Stomach (tissue), 9 donors: ENCODE data around the gene TFAP2A. TPM values are rescaled to one million over a fixed set of nuclear protein-coding genes. Genes with fewer than 3 reads are reported as not detected.
A peak's percentile ranks its signal among the peaks of the same experiment; 100 is the strongest.

ENCODE experiments used
- DNase-seq, 2 donors: peaks; one replicate each; pipeline versions ENCODE4 v3.0.0 to v3.0.0-alpha.2; 2013 to 2019
- H3K27ac ChIP-seq, 5 donors: fragments of 200-600 bp in 4 of 5; sonication (generic) in 4 of 5; one replicate each; pipeline ENCODE4 v1.5.1; 2013 to 2019; ENCODE audit warnings: mild to moderate bottlenecking in 1 of 5, moderate library complexity in 1 of 5
- H3K27me3 ChIP-seq, 3 donors: fragments of 200-600 bp; sonication (generic); one replicate each; pipeline ENCODE4 v1.5.1; 2017 to 2019; ENCODE audit warnings: mixed run types in 1 of 3
- H3K36me3 ChIP-seq, 4 donors: fragments of 200-600 bp; sonication (generic); 1 replicate in 3 of 4; 2 replicates in 1 of 4; pipeline ENCODE4 v1.5.1; 2016 to 2019
- H3K4me1 ChIP-seq, 4 donors: fragments of 200-600 bp; sonication (generic); one replicate each; pipeline ENCODE4 v1.5.1; 2016 to 2019
- H3K4me3 ChIP-seq, 4 donors: fragments of 200-600 bp; sonication (generic) in 3 of 4; one replicate each; pipeline ENCODE4 v1.5.1; 2016 to 2019; ENCODE audit warnings: mild to moderate bottlenecking in 1 of 4
- H3K9me3 ChIP-seq, 4 donors: fragments of 200-600 bp; sonication (generic); one replicate each; pipeline ENCODE4 v1.5.1; 2016 to 2019
- EP300 ChIP-seq: sonication (generic); formaldehyde crosslinking; IDR thresholded peaks from one replicate; pipeline ENCODE4 v1.6.1; 2017; ENCODE audit warnings: antibody characterized with exemption
- POLR2A ChIP-seq, 4 donors: fragments of 450-650 bp; IDR thresholded peaks; one replicate each; pipeline ENCODE4 v1.6.1; 2016; ENCODE audit warnings: antibody characterized with exemption in 4 of 4, control low read depth in 2 of 4, mild to moderate bottlenecking in 1 of 4, moderate library complexity in 1 of 4
- POLR2AphosphoS5 ChIP-seq, 3 donors: sonication (generic); formaldehyde crosslinking; IDR thresholded peaks; one replicate each; pipeline ENCODE4 v1.6.1; 2016; ENCODE audit warnings: antibody characterized with exemption in 3 of 3
- WGBS, 5 donors: extraction: QIAGEN DNeasy Blood & Tissue Kit in 3 of 5; methylation state at CpG; one replicate each; pipeline versions ENCODE4 v1.1.5 to v1.1.7; 2013 to 2018; 5-methylcytosine and 5-hydroxymethylcytosine counted together
- intact Hi-C: fragments of 100-400 bp; cut with DNase I; formaldehyde crosslinking; loops from one replicate; pipeline ENCODE4 v1.15.1; 2023; ENCODE audit warnings: low total_unique reads
- polyA plus RNA-seq, 3 donors: library from polyadenylated mRNA; stranded (reverse); fragments of 200-250 nt; gene quantifications; one replicate each; pipeline ENCODE4 v1.2.3, GENCODE V29; 2013
- total RNA-seq, 5 donors: library from RNA; depleted of rRNA; stranded (reverse); fragments of >200 nt; gene quantifications; one replicate each; pipeline versions ENCODE4 v1.1.0 to v1.2.3, GENCODE V29; 2014 to 2016
- TF ChIP-seq, protein P1 (sequence below), 7 experiments: fragments of 450-650 bp in 4 of 7; fragments of 200-600 bp in 3 of 7; sonication (generic) in 3 of 7; IDR thresholded peaks; one replicate each; pipeline ENCODE4 v1.5.1; 2016 to 2019; ENCODE audit warnings: antibody characterized with exemption in 7 of 7, control low read depth in 2 of 7, mild to moderate bottlenecking in 1 of 7
- donor health status: healthy with polysubstance abuse.
- donor health status: Bipolar disorder and iron deficiency.
- donor health status: healthy.

TFAP2A gene
- total and polyA plus RNA-seq, 8 donors: 0.18 to 10.1 (median 0.50) TPM; not detected in 5

DNA sequence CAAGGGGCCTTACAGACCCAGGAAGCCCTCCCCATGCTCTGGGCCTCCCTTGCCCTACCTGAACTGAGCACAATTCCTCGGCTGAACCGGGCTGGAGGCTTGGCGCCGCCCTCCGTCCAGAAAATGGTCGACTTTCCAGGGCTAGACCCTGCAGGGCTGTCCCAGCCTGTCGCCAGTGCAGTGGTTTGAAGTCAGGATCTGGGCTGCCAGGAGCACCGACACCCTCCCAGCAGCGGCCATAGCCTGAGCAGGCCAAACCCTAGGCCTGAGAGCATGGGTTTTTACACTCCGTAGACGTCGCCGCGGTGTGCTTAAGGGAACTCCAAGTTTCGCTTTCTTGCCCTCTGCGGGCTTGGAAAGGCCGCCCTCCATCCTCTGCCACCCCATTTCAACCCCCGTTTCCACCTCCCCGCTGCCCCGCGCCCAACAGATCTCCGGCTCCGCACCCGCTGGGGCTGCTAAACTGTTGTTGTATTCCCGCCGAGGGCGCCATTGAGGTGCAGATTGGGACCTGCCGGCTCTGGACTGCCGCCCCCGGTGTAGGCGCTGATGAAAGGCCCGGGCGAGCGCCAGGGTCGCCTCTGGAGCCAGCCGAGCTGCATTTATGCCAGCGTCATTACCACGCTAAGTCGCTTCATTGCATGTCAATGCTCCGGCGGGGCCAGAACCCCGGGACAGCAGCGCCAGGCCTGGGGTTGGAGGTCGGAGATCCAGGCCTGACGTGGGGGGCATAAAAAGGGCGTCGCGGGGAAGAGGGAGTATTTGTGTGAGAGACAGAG is 2.2 kb upstream of the TFAP2A start:
- Histone ChIP-seq H3K27ac (no peak overlapping the region), H3K9me3 (peaks cover 0 to 25% (median 0%) of the 10 kb centered on the region in 4 donors), H3K4me1 (peaks cover 31 to 80% (median 64%) of the 10 kb centered on the region in 4 donors), H3K36me3 (no peaks in the 10 kb centered on the region), H3K4me3 (peak overlapping the region in 3 of 4 donors; percentile 15 to 38 (median 27)), H3K27me3 (peaks cover 60 to 100% (median 100%) of the 10 kb centered on the region in 3 donors)
- 14 to 36% (median 21%) methylated on average over 30 to 48 of the region's 48 CpGs for WGBS, 5 donors
- intact Hi-C loops: no loop called here
- no peak for DNase-seq
- TF ChIP-seq EP300 (no peak), POLR2AphosphoS5 (IDR thresholded peaks at IDR 0.05) (no peak), POLR2A (IDR thresholded peaks at IDR 0.05) (no peak)
- TF ChIP-seq, protein P1, sequence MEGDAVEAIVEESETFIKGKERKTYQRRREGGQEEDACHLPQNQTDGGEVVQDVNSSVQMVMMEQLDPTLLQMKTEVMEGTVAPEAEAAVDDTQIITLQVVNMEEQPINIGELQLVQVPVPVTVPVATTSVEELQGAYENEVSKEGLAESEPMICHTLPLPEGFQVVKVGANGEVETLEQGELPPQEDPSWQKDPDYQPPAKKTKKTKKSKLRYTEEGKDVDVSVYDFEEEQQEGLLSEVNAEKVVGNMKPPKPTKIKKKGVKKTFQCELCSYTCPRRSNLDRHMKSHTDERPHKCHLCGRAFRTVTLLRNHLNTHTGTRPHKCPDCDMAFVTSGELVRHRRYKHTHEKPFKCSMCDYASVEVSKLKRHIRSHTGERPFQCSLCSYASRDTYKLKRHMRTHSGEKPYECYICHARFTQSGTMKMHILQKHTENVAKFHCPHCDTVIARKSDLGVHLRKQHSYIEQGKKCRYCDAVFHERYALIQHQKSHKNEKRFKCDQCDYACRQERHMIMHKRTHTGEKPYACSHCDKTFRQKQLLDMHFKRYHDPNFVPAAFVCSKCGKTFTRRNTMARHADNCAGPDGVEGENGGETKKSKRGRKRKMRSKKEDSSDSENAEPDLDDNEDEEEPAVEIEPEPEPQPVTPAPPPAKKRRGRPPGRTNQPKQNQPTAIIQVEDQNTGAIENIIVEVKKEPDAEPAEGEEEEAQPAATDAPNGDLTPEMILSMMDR (IDR thresholded peaks at IDR 0.05): no peak

DNA sequence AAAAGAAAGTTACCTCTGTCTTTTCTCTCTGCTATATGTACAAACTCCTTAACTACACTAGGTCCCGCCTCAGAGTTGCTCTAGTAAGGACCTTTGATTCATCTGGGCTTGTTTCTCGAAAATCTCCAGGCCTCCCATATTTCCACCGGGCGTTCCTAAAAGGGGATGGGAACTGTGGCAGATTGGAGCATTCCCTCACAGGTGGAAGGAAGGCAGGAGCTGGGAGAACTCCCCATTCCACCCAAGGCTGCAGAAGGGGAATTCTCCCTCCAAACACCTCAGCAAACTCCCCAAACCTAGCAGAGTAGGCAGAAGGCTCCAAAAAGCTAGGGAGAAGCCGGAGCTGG is 1.6 kb upstream of the TFAP2A start:
- Histone ChIP-seq H3K4me1 (peaks cover 34 to 81% (median 69%) of the 10 kb centered on the region in 4 donors), H3K4me3 (peak overlapping the region in 2 of 4 donors; percentile 15 to 38), H3K36me3 (no peaks in the 10 kb centered on the region), H3K9me3 (peaks cover 0 to 25% (median 0%) of the 10 kb centered on the region in 4 donors), H3K27me3 (peaks cover 56 to 100% (median 100%) of the 10 kb centered on the region in 3 donors), H3K27ac (no peak overlapping the region)
- WGBS, 5 donors: 33 to 42% (median 40%) methylated on average over 4 to 5 of the region's 5 CpGs
- no peak for DNase-seq
- intact Hi-C loops: no loop called here
- no peak for TF ChIP-seq POLR2A (IDR thresholded peaks at IDR 0.05)
- TF ChIP-seq EP300: no peak
- TF ChIP-seq, protein P1 (IDR thresholded peaks at IDR 0.05): no peak
- TF ChIP-seq POLR2AphosphoS5 (IDR thresholded peaks at IDR 0.05): no peak

DNA sequence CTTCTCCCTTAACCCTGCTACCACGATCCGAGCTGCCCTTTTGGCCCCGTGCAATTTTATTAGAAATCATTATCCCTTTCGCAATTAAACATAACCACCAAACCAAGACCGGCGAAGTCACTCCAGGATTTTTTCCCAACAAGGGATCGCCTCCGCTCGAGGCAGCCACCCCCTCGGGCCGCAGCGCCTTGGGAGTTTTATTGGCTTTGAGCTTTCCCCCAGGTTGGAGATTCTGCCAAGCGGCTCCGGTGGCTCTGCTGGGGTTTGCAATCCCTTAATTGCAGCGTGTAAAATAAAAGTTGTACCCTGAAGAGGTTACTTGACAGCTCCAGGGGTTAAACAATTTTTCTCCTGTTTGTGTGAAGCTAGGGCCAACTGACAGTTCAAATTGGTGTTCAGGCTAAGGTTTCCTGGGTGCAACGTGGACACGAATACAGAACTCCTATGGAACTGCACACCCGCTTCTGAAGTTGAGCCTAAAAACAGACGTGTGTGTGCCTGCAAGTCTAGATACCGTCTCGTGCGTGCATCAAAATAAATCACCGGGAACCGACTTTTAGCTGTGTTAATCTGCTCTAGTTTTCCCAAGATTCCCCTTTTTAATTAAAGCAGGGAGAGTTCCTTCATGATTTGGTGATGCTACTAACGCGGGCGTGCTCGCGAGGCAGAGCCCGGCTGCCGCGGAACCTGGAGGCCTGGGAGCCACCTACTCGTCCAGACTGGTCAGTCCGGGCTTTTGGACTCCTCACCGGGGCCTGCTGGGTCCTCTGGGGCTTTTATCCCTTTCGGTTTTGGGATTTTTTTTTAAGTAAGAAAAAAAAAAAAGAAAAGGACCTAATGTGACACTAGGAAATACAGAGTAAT is 975 bp upstream of the TFAP2A start:
- Histone ChIP-seq H3K36me3 (no peaks in the 10 kb centered on the region), H3K9me3 (peaks cover 0 to 30% (median 0%) of the 10 kb centered on the region in 4 donors), H3K27ac (no peak overlapping the region), H3K27me3 (peaks cover 56 to 100% (median 100%) of the 10 kb centered on the region in 3 donors), H3K4me1 (peaks cover 40 to 81% (median 70%) of the 10 kb centered on the region in 4 donors), H3K4me3 (peak overlapping the region in 3 of 4 donors; percentile 24 to 78 (median 74))
- intact Hi-C loops: no loop called here
- TF ChIP-seq EP300: no peak
- no peak for TF ChIP-seq POLR2A (IDR thresholded peaks at IDR 0.05)
- TF ChIP-seq POLR2AphosphoS5 (IDR thresholded peaks at IDR 0.05): no peak
- TF ChIP-seq, protein P1 (IDR thresholded peaks at IDR 0.05): no peak
- DNase-seq: no peak
- WGBS, 5 donors: 17 to 28% (median 21%) methylated on average over 36 of the region's 36 CpGs
